Body of pancreas (tissue), 4 donors: Measurements from ENCODE around the gene CACNA1C.

Source experiments
- CTCF ChIP-seq, 7 experiments: fragments of 450-650 bp in 4 of 7; fragments of 200-600 bp in 3 of 7; sonication (generic) in 3 of 7; IDR thresholded peaks; one replicate each; pipeline ENCODE4 v1.5.1; 2016 to 2019; ENCODE audit warnings: antibody characterized with exemption in 7 of 7
- POLR2A ChIP-seq, 3 donors: fragments of 450-650 bp; IDR thresholded peaks; one replicate each; pipeline ENCODE4 v1.6.1; 2016; ENCODE audit warnings: antibody characterized with exemption in 3 of 3, mild to moderate bottlenecking in 2 of 3

DNA sequence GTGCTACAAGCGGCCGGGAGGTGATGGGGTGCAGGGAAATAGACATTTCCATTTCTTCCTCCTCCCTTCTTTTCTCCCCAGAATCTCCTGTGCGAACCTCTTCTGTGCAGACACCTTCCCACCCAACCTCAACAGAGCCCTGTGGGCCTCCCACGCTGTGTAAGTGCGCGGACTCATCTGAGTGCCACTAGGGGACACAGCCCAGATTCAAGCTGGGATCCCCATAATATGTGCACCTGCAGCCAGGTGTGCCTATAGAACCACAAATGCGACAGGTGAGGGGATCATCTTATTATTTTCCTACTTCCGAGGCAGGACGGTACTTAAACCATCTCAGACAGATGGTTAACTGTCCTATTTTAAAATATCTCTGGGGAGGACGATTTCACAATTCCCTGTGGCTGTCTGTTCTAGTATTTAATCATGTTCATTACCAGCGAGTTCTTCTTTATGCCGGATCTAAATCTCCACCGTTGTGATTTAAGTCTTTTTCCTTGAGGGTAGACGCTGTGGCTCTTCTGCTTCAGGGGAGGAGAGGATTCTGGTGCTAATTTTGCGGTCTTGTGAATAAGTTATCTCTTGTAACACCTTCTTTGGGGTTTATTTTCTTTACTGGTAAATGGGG lies 17.2 kb upstream of the CACNA1C start:
- TF ChIP-seq CTCF (IDR thresholded peaks at IDR 0.05) (no peak), POLR2A (IDR thresholded peaks at IDR 0.05) (no peak)
